Measurements from ENCODE around the gene GNGT1.
A peak's percentile ranks its signal among the peaks of the same experiment; 100 is the strongest.

The GNGT1 gene

DNA sequence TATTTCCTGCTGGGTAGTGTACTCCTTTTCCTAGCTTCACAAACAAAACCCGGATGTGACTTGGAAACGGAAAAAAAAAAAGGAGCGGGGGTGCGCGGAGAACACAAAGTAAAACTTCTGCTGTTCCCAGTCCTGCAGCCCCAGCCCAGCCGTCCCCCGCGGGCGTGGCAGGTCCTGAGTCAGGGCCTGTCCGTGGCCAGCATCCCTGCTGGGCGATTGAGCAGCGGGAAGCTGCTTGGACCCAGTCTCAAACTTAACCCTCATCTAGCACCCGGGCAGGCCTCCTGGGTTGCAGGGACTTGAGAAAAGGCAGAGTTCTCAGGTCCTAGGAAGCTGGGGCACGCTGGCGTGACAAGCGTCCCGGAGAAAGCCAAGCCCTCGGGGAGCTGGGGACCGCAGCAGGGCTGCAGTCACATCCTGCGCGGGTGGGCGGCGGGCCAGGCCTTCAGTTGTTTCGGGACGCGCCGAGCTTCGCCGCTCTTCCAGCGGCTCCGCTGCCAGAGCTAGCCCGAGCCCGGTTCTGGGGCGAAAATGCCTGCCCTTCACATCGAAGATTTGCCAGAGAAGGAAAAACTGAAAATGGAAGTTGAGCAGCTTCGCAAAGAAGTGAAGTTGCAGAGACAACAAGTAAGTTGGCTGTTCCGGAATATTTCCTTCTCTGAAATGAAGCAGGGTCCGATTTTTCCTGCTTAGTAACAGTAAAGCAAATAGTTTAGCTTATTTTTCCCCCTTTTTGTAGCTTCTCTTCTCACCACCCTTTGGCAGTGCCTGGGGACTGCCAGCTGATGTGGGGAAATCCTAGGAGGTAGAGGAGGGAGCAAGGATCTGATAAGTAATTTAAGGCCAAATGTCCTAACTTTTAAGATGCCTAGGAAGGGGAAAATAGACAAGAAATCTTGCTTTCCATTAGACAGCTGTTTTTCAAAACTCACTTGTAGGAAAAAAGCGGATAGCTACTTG is 15.5 kb downstream of the GNGT1 start, which contains the start of gene GNG11:
TSS of gene GNG11 (plus strand) at position 129 of the 960 bp plus-strand sequence. CDS start at position 532, 403 bp downstream.
- ATAC-seq, result peak; percentile 85
- TF ChIP-seq ZNF8 (CRISPR knock-in tag; IDR thresholded peaks at IDR 0.05) (peak; percentile 52), ZNF70 (CRISPR knock-in tag; IDR thresholded peaks at IDR 0.05) (peak; percentile 32; the same call in 1 of the 2 replicates), ZFP3 (CRISPR knock-in tag; IDR thresholded peaks at IDR 0.05) (peak; percentile 50; the same call in 1 of the 2 replicates), TCF4 (CRISPR knock-in tag; IDR thresholded peaks at IDR 0.05; ENCODE audit: borderline replicate concordance) (no peak)

DNA sequence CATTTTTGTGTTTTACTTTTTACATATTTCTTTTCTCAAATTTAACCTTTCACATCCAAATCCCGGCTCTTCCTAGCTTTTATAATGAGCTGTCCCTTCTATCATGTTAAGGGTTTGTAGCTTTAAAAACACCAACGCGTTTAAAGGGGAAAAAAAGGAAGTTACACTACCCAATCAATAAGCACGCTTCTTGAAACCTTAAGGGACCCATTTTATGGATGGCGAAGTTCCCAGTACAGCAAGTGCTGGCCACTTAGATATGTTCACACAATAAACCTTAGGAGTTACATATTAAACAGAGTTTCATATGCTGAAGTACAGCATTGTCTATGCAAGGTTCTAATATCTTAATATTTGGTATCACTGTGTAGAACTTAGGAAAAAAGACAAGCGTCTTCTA is 16.9 kb downstream of the GNGT1 start:
- TF ChIP-seq BACH2 (CRISPR knock-in tag; IDR thresholded peaks at IDR 0.05; ENCODE audit: borderline replicate concordance), result no peak
- no peak for TF ChIP-seq OSR1 (CRISPR knock-in tag; IDR thresholded peaks at IDR 0.05)
- no peak for TF ChIP-seq PPARA (CRISPR knock-in tag; IDR thresholded peaks at IDR 0.05; ENCODE audit: borderline replicate concordance)
- TF ChIP-seq TSHZ2 (CRISPR knock-in tag; IDR thresholded peaks at IDR 0.05), result no peak
- TF ChIP-seq TCF4 (CRISPR knock-in tag; IDR thresholded peaks at IDR 0.05; ENCODE audit: borderline replicate concordance), result no peak
- TF ChIP-seq, protein P1, sequence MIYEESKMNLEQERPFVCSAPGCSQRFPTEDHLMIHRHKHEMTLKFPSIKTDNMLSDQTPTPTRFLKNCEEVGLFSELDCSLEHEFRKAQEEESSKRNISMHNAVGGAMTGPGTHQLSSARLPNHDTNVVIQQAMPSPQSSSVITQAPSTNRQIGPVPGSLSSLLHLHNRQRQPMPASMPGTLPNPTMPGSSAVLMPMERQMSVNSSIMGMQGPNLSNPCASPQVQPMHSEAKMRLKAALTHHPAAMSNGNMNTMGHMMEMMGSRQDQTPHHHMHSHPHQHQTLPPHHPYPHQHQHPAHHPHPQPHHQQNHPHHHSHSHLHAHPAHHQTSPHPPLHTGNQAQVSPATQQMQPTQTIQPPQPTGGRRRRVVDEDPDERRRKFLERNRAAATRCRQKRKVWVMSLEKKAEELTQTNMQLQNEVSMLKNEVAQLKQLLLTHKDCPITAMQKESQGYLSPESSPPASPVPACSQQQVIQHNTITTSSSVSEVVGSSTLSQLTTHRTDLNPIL (CRISPR knock-in tag; IDR thresholded peaks at IDR 0.05; ENCODE audit: low read depth), result no peak
- TF ChIP-seq ZFP30 (CRISPR knock-in tag; IDR thresholded peaks at IDR 0.05), result no peak
- TF ChIP-seq SNAI2 (CRISPR knock-in tag; IDR thresholded peaks at IDR 0.05), result no peak
- no peak for ATAC-seq

DNA sequence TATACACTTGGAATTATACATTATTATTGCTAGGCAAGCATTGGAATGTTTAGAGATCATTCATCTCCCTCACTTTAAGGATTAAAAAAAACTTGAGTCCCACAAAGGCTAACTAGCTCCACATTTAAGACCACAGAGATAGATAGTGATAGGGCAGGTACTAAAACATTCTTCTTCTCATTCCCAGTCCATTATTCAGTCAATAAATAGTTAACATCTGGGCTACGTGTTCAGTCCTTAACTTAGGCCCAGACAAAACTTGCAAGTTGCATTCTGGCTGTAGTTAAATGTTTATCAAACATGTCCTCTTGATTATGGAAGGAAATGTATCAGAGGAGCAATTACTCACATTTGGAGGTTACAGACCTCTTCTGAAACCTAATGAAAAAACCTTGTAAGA is 17.6 kb downstream of the GNGT1 start:
- TF ChIP-seq CSDC2 (CRISPR knock-in tag; IDR thresholded peaks at IDR 0.05), result no peak
- TF ChIP-seq TSHZ2 (CRISPR knock-in tag; IDR thresholded peaks at IDR 0.05), result no peak
- TF ChIP-seq, protein P2, sequence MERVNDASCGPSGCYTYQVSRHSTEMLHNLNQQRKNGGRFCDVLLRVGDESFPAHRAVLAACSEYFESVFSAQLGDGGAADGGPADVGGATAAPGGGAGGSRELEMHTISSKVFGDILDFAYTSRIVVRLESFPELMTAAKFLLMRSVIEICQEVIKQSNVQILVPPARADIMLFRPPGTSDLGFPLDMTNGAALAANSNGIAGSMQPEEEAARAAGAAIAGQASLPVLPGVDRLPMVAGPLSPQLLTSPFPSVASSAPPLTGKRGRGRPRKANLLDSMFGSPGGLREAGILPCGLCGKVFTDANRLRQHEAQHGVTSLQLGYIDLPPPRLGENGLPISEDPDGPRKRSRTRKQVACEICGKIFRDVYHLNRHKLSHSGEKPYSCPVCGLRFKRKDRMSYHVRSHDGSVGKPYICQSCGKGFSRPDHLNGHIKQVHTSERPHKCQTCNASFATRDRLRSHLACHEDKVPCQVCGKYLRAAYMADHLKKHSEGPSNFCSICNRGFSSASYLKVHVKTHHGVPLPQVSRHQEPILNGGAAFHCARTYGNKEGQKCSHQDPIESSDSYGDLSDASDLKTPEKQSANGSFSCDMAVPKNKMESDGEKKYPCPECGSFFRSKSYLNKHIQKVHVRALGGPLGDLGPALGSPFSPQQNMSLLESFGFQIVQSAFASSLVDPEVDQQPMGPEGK (CRISPR knock-in tag; IDR thresholded peaks at IDR 0.05; ENCODE audit: borderline replicate concordance), result no peak
- no peak for TF ChIP-seq SNAI2 (CRISPR knock-in tag; IDR thresholded peaks at IDR 0.05)
- ATAC-seq, result no peak

- no peak for ATAC-seq
- TF ChIP-seq CSDC2 (CRISPR knock-in tag; IDR thresholded peaks at IDR 0.05) (no peak), ZNF8 (CRISPR knock-in tag; IDR thresholded peaks at IDR 0.05) (no peak), CSRNP3 (CRISPR knock-in tag; IDR thresholded peaks at IDR 0.05) (no peak), SNAI2 (CRISPR knock-in tag; IDR thresholded peaks at IDR 0.05) (no peak), ISL1 (CRISPR knock-in tag; IDR thresholded peaks at IDR 0.05) (no peak), BACH2 (CRISPR knock-in tag; IDR thresholded peaks at IDR 0.05; ENCODE audit: borderline replicate concordance) (no peak), OSR1 (CRISPR knock-in tag; IDR thresholded peaks at IDR 0.05) (no peak), PPARA (CRISPR knock-in tag; IDR thresholded peaks at IDR 0.05; ENCODE audit: borderline replicate concordance) (no peak), RARB (CRISPR knock-in tag; IDR thresholded peaks at IDR 0.05) (no peak), TSHZ2 (CRISPR knock-in tag; IDR thresholded peaks at IDR 0.05) (no peak)
- TF ChIP-seq, protein P1 (CRISPR knock-in tag; IDR thresholded peaks at IDR 0.05; ENCODE audit: low read depth), result no peak
These were observed 20.4 kb downstream of the GNGT1 start for GRCh38 chr7:93926800-93927199.

Data from SK-N-SH treated with all-trans-retinoic acid at 6 μM for 48 hours (cell line).